Raji (cell line): Measurements from ENCODE around the gene TRMT10A.

Experiments
- POLR2A ChIP-seq: IDR thresholded peaks from 2 replicates; pipeline ENCODE4 v1.6.1; 2011; ENCODE audit warnings: low read depth, low read length, control low read depth; ENCODE audit not compliant: insufficient read depth

Gene TRMT10A

GRCh38 chr4:99507349-99507748 is 56.5 kb downstream of the TRMT10A start:
- TF ChIP-seq POLR2A, result no peak

GRCh38 chr4:99506781-99507180 is 57.1 kb downstream of the TRMT10A start:
- TF ChIP-seq POLR2A, result no peak

- TF ChIP-seq POLR2A, result no peak
Measured at GRCh38 chr4:99504804-99505502, 58.9 kb downstream of the TRMT10A start.
